Lower leg skin (tissue), 4 donors: ENCODE results near the gene SORD. TPM values are rescaled to one million over a fixed set of nuclear protein-coding genes. Genes with fewer than 3 reads are reported as not detected.
A peak's percentile ranks its signal among the peaks of the same experiment; 100 is the strongest.
"Not testable (repeated sequence)": the region's sequence is repeated elsewhere in the genome, so short reads cannot be mapped to it uniquely, and the experiment has no call there.

Source experiments
- DNase-seq, 2 donors: peaks; one replicate each; pipeline ENCODE4 v3.0.0-alpha.2; 2019; ENCODE audit warnings: low spot score in 2 of 2
- H3K4me3 ChIP-seq: fragments of 200-600 bp; sonication (generic); 2 replicates; pipeline ENCODE4 v1.5.1; 2017; ENCODE audit warnings: mild to moderate bottlenecking, low read depth; ENCODE audit not compliant: poor library complexity, severe bottlenecking
- POLR2A ChIP-seq, 2 donors: fragments of 450-650 bp; IDR thresholded peaks; one replicate each; pipeline ENCODE4 v1.6.1; 2016 to 2017; ENCODE audit warnings: antibody characterized with exemption in 2 of 2, mild to moderate bottlenecking in 1 of 2, moderate library complexity in 1 of 2
- WGBS, 2 donors: methylation state at CpG; one replicate each; pipeline ENCODE4 v1.1.5; 2018; 5-methylcytosine and 5-hydroxymethylcytosine counted together
- intact Hi-C: fragments of 100-400 bp; cut with DNase I; formaldehyde crosslinking; loops from one replicate; pipeline ENCODE4 v1.15.0; 2023; ENCODE audit warnings: low total_unique reads
- total RNA-seq, 4 donors: library from RNA; depleted of rRNA; stranded (reverse); fragments of >200 nt; gene quantifications; one replicate each; pipeline ENCODE4 v1.1.0, GENCODE V29; 2016
- TF ChIP-seq, protein P1 (sequence below), 3 donors: fragments of 450-650 bp; IDR thresholded peaks; one replicate each; pipeline ENCODE4 v1.5.1; 2016; ENCODE audit warnings: antibody characterized with exemption in 3 of 3, mild to moderate bottlenecking in 3 of 3, moderate library complexity in 2 of 3

SORD gene
- total RNA-seq: 10 to 100 TPM; 54.3 to 87.9 (median 83.9) TPM

DNA sequence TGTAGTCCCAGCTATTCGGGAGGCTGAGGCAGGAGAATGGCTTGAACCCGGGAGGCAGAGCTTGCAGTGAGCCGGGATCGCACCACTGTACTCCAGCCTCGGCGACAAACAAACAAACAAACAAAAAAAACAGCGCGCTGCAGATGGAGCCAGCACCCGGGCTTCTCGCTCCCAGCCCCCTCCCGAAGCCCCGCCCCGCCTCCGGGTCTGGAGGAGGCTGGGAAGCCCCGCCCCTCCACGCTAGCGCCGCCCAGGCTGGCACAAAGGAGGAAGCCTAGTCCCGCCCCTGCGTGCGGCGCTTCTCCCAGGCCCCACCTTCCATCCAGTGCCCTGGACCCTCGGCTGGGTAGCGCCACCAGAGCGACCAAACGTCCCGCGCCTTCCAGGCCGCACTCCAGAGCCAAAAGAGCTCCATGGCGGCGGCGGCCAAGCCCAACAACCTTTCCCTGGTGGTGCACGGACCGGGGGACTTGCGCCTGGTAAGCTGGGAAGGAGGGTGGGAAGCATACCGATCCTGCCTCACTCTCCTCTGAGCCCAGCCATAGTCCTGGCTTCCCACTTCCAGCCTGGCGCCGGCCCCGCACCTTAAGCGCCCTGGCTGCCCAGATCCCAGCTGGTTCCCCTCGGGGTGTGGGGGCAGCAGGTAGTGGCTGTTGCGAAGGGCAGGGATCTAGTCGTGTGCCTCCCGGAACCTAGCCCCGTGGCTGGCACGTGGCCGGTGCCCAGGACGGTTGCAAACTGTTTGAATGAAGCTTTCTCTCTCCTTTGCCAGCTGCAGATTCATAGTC, at the start of gene SORD:
SORD (plus strand) TSS at position 325 of the 788 bp plus-strand sequence; CDS start at position 414, 89 bp downstream.
- H3K4me3 ChIP-seq: peak within 1 kb of the TSS; percentile 79
- DNase-seq: peak; percentile 85 to 97
- TF ChIP-seq, protein P1, sequence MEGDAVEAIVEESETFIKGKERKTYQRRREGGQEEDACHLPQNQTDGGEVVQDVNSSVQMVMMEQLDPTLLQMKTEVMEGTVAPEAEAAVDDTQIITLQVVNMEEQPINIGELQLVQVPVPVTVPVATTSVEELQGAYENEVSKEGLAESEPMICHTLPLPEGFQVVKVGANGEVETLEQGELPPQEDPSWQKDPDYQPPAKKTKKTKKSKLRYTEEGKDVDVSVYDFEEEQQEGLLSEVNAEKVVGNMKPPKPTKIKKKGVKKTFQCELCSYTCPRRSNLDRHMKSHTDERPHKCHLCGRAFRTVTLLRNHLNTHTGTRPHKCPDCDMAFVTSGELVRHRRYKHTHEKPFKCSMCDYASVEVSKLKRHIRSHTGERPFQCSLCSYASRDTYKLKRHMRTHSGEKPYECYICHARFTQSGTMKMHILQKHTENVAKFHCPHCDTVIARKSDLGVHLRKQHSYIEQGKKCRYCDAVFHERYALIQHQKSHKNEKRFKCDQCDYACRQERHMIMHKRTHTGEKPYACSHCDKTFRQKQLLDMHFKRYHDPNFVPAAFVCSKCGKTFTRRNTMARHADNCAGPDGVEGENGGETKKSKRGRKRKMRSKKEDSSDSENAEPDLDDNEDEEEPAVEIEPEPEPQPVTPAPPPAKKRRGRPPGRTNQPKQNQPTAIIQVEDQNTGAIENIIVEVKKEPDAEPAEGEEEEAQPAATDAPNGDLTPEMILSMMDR (IDR thresholded peaks at IDR 0.05): peak in 1 of 3 donors; percentile 14
- TF ChIP-seq POLR2A (IDR thresholded peaks at IDR 0.05): no peak
- WGBS, 2 donors: 2 to 5% methylated on average over 19 to 27 of the region's 48 CpGs
- intact Hi-C loops: no loop called here

GRCh38 chr15:44976183-44976582, 46.8 kb upstream of the SORD start:
- not testable (repeated sequence) for DNase-seq

GRCh38 chr15:44977781-44978180, 45.2 kb upstream of the SORD start:
- intact Hi-C loops, H3K4me3 ChIP-seq, DNase-seq: not testable (repeated sequence)
- WGBS, 2 donors: 37 to 55% methylated on average over 2 of the region's 2 CpGs

More at GRCh38 chr15:44976183-44976582, 46.8 kb upstream of the SORD start:
- H3K4me3 ChIP-seq, intact Hi-C loops: not testable (repeated sequence)
- WGBS, 2 donors: 92 to 95% methylated on average over 3 of the region's 3 CpGs

- DNase-seq, intact Hi-C loops, H3K4me3 ChIP-seq: not testable (repeated sequence)
- 76 to 78% methylated on average over 2 of the region's 2 CpGs for WGBS, 2 donors
Observed at GRCh38 chr15:44979617-44980339, 43.2 kb upstream of the SORD start.

DNA sequence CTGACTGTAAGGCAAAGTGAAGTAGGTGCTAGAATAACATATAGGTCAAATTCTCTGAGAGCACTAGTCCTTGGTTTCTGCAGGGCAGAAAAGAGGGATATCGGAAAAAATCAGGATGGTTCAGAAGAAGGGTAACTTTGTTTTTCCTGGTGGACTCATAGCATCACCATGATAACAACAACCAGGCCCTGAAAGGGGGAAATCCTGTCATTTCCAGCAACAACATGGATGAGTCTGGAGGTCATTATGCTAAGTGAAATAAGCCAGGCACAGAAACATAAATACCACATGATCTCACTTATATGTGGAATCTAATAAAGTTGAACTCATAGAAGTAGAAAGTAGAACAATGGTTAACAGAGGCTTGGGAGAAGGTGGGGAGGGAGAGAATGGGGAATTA, 38.9 kb upstream of the SORD start:
- intact Hi-C loops, H3K4me3 ChIP-seq, DNase-seq: not testable (repeated sequence)
- WGBS, 2 donors: 70 to 81% methylated on average over 1 of the region's 1 CpG

- 81 to 85% methylated on average over 4 of the region's 4 CpGs for WGBS, 2 donors
- intact Hi-C loops, DNase-seq, H3K4me3 ChIP-seq: not testable (repeated sequence)
Observed at GRCh38 chr15:44986346-44987055, 36.5 kb upstream of the SORD start.

DNA sequence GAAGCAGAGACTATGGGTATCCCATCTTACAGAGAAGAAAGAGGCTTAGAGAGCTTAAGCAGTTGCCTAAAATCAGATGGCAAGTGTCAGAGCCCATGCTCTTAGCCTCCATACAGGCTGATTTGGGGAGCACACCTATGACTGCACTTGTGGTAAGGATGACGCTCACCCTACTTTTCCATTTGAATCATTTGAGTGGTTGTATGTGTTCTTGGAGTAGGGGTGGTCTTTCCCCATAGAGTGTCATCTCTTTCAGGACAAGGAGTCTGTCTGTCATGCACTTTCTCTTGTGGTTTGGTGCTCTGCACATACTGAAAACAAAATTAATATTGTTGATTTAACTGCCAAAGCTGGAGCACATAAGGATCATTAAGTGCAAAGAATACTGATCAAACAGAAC, 35.3 kb upstream of the SORD start:
- 100% methylated on average over 1 of the region's 1 CpG; no CpG with 5 or more reads in 1 of the 2 donors for WGBS, 2 donors
- H3K4me3 ChIP-seq, intact Hi-C loops, DNase-seq: not testable (repeated sequence)

DNA sequence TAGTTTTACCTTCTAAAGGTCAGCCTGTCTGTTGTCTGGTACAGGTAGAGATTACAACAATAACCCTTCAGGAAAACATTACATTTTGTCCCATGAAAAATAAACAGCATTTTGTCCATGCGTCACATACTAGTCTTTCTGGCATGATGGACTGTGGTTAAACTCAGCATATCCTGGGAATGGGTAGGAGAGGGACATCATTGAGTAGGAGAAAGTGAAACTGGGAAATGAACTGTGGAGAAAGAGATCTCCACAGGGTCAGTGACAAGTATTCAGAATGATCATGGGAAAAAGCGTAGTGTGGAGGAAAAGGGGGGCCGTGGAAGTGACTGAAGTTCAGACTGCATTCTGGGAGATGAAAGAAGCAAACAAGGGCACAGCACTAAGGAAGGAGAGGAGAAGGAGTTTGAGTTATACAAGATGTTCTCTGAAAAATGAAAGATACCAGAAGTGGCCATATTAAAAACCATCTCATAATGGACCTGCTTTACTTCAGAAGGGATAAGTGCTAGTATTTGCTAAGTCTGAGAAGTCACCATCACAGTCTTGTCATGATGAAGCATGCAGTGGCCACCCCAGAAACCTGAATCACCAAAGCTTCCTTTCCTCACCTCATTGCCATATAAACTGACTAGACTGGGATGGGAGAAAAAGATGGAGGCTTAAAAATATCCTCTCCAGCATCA, 34.7 kb upstream of the SORD start:
- DNase-seq, intact Hi-C loops, H3K4me3 ChIP-seq: not testable (repeated sequence)
- WGBS, 2 donors: 65 to 89% methylated on average over 1 to 3 of the region's 3 CpGs

DNA sequence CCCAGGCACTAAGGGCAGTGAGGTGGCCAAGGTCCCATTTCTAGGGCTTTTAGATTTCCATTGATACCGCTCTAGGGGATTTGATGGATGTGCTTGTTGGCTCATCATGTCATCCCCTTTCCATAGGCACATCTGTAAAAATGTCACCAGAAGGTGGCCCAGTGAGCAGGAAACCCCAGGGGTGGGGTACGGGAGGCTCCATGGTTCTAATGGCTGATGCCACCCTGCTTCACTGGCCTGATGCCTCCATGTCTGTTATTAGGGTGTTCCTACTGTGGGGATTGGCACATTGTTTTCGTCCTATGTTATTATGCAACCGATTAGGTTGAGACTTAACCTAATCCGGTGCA, 34.1 kb upstream of the SORD start:
- DNase-seq, H3K4me3 ChIP-seq, intact Hi-C loops: not testable (repeated sequence)
- 88 to 93% methylated on average over 5 of the region's 5 CpGs for WGBS, 2 donors

DNA sequence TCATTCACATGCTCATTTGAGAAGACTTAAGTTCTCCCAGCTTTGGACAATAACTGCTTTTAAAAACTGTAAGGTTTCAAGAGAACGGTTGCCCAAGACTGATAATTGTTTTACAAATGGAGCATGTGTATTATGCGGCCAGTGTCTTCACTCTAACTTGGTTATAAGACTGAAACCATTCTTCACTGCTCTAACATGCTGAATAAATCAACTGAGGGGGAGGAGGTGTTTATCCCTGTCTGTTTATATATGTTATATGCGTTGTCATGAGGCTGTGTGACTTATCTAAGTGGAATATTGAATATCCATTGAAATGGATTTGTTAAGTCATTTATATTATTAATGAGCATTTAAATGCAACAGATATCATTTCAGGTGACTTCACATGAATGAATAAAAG, 25.4 kb upstream of the SORD start:
- H3K4me3 ChIP-seq, DNase-seq, intact Hi-C loops: not testable (repeated sequence)
- WGBS, 2 donors: 78 to 80% methylated on average over 3 of the region's 3 CpGs
